ENCODE data around the gene PTPRE.

The PTPRE gene

DNA sequence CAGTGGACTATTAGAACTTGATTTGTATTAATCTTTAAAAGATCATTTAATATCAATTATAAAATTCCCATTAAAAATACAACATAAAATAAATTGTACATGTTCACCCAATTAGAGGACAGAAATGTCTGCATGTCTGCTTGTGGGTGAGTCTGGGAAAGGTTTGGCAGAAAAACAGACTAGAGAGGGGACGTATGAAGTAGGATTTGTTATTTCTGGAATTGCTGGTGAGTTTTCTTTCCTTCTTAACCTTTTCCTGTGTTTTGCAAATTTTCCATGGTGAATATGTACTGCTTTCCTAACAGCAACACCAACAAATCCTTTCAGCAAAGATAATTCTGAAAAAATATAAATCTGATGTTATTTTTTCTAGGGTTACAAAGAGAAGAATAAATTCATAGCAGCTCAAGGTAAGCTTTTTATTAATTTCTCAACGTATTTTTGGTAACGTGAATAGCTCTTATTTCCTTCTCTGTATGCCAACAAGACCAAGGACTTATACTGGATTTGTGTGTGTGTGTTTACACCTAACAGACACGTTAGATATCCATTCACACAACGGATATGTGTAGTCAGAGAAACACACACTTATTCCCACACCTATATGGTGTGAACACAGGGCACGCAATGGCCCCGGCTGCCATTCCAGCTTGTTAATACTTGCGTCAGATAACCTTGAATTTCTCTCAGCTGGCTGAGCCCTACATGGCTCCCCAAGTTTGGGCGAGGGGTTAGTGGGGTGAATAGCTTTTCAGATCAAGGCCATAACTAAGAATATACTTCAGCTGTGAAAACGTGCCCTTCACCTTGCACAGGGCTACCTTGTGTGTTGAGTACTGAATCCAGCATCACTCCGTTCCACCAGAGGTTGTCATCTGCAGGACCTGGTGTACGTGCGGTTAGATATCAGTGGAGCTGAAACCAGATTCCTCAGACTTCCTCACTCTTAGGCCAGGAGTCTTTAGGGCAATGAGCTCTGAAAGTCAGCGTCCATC lies 154.7 kb downstream of the PTPRE start:
- DNase-seq (ENCODE audit: low read depth): no peak

DNA sequence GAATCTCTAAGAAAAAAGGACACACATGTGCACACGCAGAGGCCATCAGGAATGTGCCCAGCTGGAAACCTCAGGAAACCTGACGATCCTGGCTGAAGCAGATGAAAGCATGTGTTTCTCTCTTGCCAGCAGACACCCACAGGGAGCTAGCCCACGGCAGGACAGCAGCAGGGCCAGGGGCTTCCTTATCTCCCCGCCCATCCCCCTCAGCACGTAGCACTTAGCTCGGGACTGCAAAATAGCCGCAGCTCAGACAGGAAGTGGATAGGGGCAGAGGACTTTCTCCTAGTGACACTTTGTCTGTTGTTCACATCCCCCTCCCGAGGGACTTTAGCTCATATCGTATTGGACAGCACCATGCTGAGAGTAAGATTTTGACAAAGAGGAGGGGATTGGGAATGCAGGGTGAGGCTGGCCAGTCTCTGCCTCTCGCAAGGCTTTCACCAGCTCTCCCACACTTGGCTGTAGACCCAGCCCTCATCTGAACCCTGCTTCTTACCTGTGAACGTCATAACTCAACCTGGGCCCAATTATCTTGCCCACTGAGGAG lies 155.5 kb downstream of the PTPRE start:
- DNase-seq (ENCODE audit: low read depth): no peak

DNA sequence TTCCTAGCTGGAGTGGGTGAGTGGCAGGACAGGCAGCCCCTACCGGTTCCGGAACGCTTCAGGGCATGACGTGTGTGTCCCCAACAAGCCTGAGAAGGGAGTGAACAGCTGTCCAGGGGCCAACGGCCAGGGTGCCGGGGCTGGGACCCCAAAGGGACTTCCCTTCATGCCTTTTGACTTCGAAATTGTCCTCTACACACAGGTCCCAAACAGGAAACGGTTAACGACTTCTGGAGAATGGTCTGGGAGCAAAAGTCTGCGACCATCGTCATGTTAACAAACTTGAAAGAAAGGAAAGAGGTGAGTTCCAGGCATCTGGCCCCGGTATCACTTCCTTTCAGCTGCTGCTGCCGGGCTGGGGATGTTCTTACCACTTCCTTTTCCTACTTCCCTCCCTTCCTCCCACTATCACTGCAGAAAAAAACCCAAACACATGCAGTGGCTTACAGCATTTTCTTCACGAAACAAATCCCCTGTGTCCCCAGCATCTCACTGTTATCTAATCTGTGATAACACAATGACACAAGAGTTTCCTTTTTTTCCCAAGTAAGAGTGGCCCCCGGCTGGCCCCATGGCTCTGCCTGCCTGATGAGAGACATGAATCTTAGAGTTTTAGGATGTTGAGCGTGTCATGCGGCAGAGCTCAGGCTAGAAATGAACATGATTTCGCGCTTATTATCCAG lies 156.1 kb downstream of the PTPRE start:
- DNase-seq (ENCODE audit: low read depth): no peak

DNA sequence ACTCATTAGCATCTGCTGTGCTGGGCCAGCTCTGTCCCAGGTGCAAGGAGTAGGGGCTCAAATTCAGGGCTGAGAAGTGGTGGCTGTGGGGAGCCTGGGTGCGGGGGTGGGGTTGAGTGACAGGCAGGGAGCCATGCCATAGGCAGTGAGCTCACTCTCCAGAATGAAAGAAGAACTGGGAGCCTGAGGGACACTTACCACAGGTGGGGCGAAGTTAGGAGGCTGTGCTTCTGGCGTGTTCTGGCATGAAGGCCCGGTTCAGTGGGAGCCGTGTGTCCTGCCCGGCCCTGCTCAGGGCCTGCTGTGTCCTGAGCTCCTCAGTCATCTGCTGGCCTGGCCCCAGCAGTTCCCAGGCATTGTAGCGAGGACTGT lies 156.8 kb downstream of the PTPRE start:
- DNase-seq (ENCODE audit: low read depth): no peak

DNA sequence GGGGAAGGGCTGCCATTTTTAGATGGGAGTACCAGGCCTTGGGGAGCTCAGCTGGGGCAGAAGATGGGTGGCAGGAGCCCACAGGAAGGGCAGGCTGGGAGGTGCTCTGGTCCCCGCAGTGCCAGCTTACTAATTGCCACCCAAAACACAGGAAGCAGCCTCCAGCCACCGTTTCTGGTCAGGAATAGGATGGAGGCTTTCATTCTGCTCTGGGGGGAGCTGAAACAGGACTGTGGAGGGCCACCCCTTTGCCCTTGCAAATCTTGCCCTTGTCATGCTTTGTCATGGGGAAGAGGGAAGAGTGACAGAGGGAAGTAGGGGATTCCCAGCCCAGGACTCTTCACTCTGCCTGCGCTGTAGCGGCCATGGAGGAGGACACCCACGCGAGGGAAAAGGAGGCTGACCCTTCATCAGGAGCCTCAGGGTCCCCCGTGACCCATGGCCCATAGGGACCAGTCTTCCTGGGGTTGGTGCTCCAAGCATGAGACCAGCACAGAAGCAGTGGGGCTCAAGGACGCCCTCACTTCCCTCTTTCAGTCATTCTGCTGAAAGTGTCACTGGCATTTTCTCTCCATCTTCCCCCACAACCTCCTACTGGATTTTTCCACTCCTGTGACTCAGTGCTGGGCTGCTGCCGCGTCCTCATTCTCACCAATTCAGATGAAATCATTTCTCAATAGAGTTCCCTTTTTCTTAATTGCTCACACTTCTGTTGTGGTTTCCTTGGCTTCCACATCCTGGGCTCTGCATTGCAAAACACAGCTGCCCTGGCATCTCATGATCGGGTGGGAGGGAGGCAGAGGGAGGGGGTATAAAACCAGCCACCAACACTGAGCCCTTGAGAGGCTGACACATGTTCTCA lies 157.4 kb downstream of the PTPRE start:
- no peak for DNase-seq (ENCODE audit: low read depth)

DNA sequence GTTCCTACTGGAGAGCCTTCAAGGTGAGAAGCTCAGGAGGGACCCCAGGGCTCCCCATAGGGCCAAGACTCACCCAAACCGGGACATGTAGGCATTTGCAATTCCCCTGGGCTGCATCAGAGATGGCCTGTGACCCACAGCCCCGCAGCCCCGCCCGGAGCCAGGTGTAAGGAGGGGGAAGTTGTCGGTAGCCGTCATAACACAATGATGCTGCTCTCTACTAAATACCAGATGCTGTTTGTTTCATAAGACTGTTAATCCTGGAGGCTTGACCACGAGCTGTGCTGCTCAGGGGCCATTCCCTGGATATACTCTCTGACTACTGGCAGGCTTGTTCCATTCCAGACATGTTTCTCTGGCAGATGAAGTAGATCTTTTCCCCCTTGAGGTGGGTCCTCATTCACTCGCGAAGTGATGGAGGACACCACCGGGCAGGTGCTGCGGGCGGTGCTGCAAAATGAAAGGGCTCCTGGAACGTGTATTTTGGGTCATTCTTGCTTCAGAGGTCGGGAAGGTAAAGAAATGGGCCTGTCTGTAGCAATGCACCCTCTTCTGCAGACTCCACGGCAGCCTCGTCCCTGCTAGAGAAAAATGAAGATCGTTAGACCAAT lies 158.2 kb downstream of the PTPRE start:
- DNase-seq (ENCODE audit: low read depth): no peak

DNA sequence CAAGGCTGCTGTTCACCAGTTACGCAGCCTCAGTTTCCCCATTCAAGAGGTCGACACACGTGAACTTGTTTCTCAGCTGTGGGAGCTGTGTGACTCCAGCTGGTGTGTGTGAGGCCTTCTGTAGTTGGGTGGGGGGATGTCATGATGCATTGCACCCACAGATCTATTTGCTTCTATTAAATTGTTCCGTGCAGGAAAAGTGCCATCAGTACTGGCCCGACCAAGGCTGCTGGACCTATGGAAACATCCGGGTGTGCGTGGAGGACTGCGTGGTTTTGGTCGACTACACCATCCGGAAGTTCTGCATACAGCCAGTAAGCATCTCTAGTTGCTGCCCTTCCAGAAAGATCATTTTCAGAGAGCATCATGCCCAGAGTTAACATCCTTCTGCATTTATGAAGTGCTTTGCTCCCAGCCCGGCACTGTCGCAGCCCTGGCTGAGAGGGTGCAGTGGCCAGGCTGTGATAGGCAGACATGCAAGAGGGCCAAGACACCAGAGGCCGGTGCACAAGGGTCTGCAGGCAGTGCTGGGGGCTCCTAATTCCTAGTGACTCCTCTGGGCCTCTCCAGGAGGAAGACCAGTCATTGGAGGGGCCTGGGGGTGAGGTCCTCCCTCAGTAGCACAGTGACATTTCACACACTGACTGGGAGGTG lies 159.1 kb downstream of the PTPRE start:
- no peak for DNase-seq (ENCODE audit: low read depth)

DNA sequence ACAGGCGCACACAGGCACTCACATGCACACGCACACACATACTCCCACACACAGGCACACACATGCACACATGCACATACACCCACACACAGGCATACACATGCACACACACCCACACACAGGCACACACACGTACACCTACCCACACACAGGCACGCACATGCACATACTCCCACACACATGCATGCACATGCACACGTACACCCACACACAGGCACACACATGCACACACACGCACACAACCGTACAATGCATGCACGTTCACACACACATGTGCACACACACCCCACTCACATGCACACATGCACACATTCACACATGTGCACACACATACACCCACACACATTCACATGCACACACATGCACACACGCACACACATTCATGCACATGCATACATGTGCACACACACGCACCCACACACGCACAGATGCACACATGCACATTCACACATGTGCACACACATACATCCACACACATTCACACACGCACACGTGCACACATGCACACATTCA lies 160.0 kb downstream of the PTPRE start:
- no peak for DNase-seq (ENCODE audit: low read depth)

DNA sequence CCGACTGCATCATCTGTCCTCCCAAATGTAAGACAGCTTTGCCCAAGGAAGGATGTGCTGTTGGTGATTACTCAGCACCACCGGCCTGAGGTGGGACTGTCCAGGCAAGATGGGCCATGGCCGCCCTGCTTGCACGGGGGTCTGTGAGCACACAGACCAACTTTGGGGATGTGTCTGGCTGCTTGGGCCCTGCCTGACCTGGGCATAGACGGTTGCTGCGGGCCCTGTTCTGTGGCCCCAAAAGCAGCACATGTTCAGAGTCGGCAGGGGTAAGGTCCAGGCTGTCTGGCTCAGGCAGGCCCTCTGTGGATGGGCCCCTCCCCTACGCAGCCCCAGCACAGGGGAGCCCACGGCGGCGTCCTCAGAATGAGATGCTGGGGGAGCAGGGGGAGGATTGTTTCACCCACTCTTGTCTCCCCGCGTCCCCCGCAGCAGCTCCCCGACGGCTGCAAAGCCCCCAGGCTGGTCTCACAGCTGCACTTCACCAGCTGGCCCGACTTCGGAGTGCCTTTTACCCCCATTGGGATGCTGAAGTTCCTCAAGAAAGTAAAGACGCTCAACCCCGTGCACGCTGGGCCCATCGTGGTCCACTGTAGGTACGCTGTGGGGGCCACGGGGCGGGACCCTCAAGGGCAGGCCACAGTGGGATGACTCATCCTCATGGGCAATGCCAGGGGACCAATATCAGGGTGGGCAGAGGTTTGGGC lies 160.9 kb downstream of the PTPRE start:
- no peak for DNase-seq (ENCODE audit: low read depth)

DNA sequence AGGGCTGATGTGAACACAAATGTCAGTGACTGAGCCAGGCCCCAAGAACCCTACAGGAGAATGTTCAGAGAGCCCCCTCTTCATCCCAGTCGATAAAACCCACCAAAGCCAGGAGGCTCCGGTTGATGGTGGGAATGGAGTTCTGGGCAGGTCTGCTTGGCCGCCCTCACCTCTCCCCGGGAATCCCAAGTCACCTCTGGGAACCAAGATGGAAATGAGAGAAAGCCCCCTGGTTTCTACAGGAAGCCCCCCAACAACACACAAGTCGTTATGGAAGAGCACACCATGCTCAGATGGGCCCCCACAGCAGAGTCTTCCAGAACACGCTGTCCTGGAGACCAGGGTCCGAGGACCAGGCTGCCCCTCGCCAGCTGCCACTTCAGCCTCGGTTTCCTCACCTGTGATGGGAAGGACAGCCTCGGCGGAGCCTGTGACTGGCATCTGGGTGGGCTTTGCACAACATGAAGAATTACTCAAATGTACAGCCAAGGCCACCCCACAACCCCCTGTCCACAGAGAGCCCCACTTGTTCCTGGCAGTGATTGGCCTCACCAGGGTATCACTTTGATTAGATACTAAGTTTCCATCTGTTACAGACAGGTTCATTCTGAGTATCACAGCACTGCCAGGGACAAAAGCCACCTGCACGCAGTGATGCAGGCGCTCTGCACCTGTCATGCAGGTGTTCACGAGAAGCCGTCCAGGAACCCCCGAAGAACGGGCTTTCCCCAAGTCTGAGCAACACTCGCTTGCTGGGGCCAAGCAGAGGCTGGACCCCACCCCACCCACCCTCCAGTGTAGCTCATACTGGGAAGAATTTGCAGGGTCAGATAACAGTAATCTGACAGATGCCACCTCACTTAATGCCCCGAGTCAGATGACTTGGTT lies 161.7 kb downstream of the PTPRE start:
- DNase-seq (ENCODE audit: low read depth): no peak

DNA sequence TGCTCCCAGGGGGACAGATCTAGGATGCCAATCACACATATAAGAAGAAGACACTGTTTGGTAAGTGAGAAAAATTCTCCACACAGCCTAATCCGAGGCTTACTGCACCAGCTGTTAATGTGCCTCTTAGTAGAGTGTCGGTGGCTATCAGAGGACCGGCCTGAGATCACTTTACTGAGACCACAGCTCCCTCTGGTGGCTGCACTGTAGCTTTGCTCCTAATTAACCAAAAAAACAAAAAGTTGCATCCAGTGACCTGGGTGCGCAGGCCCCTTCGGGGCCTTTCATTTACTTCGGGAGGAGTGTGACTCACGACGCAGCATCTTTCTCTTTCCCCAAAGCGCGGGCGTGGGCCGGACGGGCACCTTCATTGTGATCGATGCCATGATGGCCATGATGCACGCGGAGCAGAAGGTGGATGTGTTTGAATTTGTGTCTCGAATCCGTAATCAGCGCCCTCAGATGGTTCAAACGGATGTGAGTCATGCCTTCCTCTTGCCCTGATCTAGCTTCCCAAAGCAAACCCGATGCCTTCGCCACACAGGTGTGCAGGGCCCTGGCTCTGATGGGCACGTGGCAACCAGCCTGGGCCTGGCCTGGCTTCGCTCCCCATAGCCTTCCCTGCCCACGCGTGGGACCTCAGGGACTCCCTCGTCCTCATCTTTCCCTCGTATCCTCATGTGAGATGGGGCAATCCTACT lies 162.6 kb downstream of the PTPRE start:
- peak; percentile 64 for DNase-seq (ENCODE audit: low read depth)

DNA sequence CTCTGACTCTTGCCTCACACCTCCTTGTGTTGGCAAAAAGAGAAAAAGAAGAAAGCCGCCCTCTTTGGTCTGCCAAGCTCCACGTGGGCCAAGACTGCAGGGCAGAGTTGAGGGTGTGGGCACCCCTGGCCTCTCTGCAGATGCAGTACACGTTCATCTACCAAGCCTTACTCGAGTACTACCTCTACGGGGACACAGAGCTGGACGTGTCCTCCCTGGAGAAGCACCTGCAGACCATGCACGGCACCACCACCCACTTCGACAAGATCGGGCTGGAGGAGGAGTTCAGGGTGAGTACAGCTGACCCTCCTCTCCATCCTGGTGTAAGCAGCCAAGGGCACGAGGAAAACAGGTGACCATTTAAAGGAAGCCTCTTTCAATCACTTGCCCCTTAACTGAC lies 163.3 kb downstream of the PTPRE start:
- no peak for DNase-seq (ENCODE audit: low read depth)

DNA sequence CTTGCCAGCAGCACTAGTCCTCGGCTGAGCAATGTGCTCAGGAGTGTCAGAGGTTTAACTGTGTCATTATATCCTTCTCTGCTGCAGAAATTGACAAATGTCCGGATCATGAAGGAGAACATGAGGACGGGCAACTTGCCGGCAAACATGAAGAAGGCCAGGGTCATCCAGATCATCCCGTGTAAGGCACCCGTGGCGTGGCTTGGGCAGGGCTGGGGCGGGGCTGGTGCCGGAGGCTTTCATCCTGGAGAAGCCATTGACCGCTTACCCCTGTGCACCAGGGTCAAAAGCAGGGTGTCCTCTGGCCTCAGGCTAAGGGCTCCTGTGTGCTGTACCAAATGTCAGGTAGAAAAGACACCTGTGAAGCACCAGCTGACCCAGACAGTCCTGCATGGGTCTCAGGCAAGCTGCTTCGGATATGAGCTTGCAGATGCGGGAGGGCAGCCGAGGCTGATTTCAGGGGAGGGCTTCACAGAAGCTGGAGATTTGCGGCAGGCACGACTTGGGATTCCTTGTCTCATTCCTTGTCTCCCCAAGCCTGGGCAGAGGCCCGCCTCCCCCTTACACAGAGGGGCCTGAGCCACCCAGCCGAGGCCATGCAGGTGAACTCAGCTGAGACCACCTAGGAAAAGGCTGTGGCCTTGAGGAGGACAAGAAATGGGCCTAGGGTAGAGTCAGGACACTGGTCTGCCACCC lies 164.0 kb downstream of the PTPRE start:
- DNase-seq (ENCODE audit: low read depth): no peak

DNA sequence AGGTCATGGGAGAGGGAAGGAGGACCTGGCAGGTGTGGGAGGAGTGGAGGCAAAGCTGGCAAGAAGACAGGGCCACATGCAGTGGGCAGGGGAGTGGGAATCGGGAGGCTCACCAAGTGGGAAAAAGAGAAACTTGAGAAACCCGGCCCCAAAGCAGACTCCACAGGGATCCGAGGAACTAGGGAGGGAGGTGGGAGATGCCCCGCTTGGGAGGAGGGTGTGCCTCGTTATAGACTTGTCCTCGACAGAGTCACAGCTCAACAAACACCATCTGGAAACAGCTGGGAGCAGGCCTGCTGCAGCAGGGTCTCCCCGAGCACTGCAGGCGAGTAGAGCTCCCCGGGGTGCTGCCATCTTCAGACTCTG lies 164.5 kb downstream of the PTPRE start:
- DNase-seq (ENCODE audit: low read depth): no peak

DNA sequence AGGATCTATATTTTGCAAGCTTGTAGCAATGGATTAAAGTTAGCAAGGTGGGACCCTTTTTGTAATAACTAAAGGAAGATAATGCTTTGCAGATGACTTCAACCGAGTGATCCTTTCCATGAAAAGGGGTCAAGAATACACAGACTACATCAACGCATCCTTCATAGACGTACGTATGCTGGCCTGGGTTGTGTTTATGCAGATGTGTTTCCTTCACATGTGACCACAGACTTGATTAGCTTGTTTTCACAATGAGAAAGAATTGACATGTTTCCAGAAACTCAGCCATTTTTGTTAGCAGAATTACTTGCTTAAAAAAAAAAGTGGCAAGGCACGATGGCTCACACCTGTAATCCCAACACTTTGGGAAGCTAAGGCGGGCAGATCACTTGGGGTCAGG lies 165.1 kb downstream of the PTPRE start:
- DNase-seq (ENCODE audit: low read depth): no peak

DNA sequence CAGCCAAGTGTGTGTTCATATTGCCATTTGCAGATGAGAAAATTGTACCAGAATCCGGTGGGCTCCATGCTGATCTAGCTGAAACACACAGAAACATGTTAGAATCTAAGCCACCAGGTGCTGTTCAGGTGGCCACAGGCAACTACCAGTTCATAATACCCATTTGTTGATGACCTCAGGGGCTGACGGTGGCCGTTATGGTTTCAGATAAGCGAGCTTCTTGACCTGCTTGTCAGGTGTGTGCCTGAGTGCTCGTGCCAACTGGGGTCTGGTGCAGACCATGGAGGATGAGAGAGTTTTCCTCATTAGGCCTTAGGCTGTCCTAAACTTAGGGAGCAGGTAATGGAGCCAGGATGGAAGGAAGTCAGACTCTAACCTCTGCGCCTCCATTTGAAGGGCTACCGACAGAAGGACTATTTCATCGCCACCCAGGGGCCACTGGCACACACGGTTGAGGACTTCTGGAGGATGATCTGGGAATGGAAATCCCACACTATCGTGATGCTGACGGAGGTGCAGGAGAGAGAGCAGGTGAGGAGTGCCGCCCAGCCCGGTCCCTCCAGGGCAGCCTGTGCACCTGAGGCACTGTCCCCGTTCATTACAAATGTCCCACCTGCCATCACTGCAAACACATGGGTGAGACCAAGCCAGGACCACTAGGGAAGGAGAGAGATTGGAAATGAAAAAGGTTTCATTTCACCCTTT lies 166.2 kb downstream of the PTPRE start:
- no peak for DNase-seq (ENCODE audit: low read depth)

DNA sequence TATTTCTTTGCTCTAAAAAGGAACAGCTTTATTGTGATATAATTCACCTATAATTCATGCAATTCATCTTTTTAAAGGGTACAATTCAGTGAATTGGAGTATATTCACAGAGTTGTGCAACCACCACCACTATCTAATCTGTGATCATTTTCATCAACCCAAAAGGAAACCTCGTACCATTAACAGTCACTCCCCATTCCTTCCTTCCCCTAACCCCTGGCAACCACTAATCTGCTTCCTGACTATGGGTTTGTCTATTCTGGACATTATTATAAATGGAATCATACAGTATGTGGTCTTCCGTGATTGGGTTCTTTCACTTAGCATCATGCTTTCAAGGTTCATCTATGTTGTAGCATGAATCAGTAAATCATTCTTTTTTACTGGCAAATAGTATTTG lies 167.0 kb downstream of the PTPRE start:
- DNase-seq (ENCODE audit: low read depth): no peak
